NT2/D1 (cell line): ENCODE measurements around the gene RGS12.

Source experiments
- DNase-seq: peaks from one replicate; pipeline ENCODE4 v3.0.0-alpha.2; 2011; ENCODE audit warnings: low read depth, low spot score
- H3K27me3 ChIP-seq: 2 replicates; pipeline ENCODE4 v1.6.0; 2011; ENCODE audit warnings: mild to moderate bottlenecking; ENCODE audit not compliant: insufficient read length, insufficient read depth
- H3K36me3 ChIP-seq: 2 replicates; pipeline ENCODE4 v1.6.1; 2011; ENCODE audit warnings: mild to moderate bottlenecking, low read length, mixed read lengths; ENCODE audit not compliant: insufficient read depth, insufficient read length
- H3K4me1 ChIP-seq: 2 replicates; pipeline ENCODE4 v1.5.1; 2011; ENCODE audit not compliant: insufficient read depth, insufficient read length
- H3K4me3 ChIP-seq: 2 replicates; pipeline ENCODE4 v1.5.1; 2011; ENCODE audit warnings: low read depth; ENCODE audit not compliant: insufficient read length
- H3K9ac ChIP-seq: 2 replicates; pipeline ENCODE4 v1.6.0; 2011; ENCODE audit warnings: low read depth; ENCODE audit not compliant: insufficient read length
- H3K9me3 ChIP-seq: 2 replicates; pipeline ENCODE4 v1.5.1; 2011; ENCODE audit warnings: mild to moderate bottlenecking, low read length; ENCODE audit not compliant: insufficient read depth
- SUZ12 ChIP-seq: IDR thresholded peaks from 2 replicates; pipeline ENCODE4 v1.6.1; 2011; ENCODE audit not compliant: insufficient read length, insufficient read depth; ENCODE audit errors: extremely low read depth
- YY1 ChIP-seq: IDR thresholded peaks from 2 replicates; pipeline ENCODE4 v1.6.1; 2011; ENCODE audit not compliant: insufficient read length, insufficient read depth
- ZNF274 ChIP-seq: IDR thresholded peaks from 2 replicates; pipeline ENCODE4 v1.6.1; 2011; ENCODE audit warnings: mild to moderate bottlenecking, low read depth, low read length

RGS12 gene

DNA sequence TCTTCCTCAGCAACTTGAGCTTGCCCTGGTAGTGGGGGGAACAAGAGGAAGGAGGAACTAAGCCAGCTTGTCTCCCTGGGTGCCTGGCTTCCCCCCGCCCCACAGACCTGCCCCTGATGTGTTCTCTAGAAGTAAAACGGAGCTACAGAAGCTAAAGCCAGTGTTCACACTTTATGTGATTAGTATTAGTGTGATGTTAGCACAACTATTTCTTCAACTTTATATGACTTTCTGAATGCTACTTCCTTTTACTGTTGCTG lies 10.7 kb downstream of the RGS12 start:
- no peaks in the 10 kb centered on the region for H3K36me3 ChIP-seq
- no peak overlapping the region for H3K4me3 ChIP-seq
- no peaks in the 10 kb centered on the region for H3K27me3 ChIP-seq
- H3K9me3 ChIP-seq, result no peaks in the 10 kb centered on the region
- TF ChIP-seq ZNF274 (no peak), YY1 (no peak), SUZ12 (no peak)
- no peak overlapping the region for H3K9ac ChIP-seq
- H3K4me1 ChIP-seq, result peaks cover 20% of the 10 kb centered on the region
- DNase-seq, result no peak

DNA sequence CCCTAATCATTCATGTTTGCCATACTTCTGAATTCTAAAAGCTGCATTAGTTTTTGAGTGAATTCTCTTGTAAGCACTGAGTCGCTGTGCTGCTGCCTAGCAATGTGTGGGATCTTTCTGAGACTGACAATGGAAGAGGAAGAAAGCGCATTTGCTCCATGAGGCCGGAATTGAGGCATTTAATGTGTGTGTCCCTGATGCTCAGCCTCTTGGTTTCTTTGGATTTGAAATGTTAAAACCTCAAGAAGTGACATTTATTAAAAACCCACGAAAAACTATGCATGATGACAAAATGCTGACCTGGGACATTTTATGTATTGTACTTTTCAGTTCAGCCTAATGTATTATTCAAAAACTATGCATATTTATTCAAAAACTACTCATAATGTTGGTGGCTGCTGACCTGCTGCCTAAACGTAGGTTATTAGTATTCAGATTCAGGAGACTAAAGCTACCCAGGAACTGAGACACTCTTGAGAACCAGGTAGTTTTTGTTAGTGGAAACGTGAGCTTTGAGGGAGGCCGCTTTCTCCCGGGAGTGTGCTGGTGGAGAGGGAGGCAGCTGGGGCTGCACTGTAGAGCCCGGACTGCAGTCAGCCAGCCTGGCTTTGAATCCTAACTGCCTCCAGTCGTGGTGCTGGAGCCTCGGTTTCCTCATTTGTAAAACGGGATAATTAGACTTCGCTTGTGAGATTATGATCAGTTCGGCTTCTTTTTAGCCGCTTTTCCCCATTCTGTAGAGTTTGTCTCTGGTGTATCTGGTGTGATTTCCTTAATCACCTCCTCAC lies 11.3 kb downstream of the RGS12 start:
- H3K27me3 ChIP-seq, result no peaks in the 10 kb centered on the region
- no peak overlapping the region for H3K9ac ChIP-seq
- TF ChIP-seq ZNF274 (no peak), YY1 (no peak), SUZ12 (no peak)
- no peaks in the 10 kb centered on the region for H3K36me3 ChIP-seq
- H3K4me1 ChIP-seq, result peaks cover 20% of the 10 kb centered on the region
- DNase-seq, result no peak
- no peaks in the 10 kb centered on the region for H3K9me3 ChIP-seq
- no peak overlapping the region for H3K4me3 ChIP-seq

DNA sequence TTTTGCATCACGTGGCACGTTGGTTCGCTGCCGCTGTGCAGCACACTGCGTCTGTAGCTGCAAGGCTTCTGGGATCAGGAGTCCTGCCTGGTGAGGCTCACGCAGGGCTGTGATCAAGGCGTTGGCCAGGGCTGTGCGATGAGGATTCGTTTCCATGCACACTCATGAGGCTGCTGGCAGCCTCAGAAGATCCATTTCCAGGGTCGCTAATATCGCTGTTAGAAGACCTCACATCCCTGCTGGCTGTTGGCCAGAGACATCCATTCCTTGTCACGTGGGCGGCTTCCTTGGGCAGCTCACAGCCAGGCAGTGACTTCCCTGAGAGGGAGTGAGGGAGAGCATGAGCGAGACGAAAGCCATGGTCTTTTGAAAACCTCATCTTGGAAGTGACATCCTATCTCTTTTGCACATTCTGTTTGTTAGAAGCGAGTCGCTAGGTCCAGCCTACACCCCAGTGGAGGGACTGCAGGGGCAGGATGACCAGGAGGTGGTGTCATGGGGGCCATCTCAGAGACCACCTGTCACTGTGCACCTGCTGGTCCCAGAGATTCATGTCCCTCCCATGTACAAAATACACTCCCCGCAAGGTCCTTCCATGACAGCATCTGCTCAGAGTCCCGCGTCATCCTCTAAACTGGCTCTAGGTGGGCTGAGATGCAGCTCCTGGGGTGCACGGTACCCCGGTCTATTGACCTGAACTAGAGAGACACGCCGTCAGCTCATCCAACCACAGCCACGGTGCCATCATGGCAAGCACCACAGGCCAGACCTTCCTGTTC lies 12.2 kb downstream of the RGS12 start:
- Histone ChIP-seq H3K27me3 (no peaks in the 10 kb centered on the region), H3K9me3 (no peaks in the 10 kb centered on the region), H3K9ac (no peak overlapping the region), H3K4me3 (no peak overlapping the region), H3K4me1 (peaks cover 19% of the 10 kb centered on the region), H3K36me3 (no peaks in the 10 kb centered on the region)
- TF ChIP-seq SUZ12, result no peak
- TF ChIP-seq ZNF274, result no peak
- TF ChIP-seq YY1, result no peak
- DNase-seq, result no peak

DNA sequence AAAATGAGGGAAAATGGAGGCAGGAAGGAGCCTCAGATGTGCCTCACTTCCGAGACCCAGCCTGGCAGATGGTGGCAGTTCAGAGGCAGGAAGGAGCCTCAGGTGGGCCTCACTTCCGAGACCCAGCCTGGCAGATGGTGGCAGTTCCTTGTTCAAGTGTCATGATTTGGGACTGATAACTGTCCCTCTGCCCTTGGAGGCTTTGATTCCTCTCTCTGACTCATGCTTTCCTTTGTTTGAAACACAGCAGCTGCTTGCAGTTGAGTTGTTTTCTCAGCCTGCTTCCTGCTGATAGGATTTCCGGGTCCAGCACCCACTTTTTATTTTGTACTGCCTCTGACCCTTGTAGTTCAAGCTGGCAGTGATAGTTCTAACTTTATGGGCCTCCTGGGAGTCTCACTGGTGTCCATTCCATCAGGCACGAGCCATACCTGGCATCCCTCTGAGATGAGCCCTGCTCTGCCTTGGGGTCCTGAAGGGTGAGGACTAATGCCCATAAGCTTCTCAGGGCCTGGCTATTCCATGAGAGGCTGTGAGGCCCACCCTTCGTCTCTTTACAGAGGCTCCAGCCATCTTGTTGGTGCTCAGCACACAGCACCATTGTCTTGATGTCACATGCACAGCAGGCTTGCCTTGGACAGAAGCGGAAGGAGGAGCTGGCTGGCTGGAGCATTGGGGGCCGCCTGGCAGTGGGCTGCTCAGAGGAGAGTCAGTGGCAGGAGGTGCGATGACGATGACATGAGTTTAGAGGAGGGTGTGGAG lies 13.0 kb downstream of the RGS12 start:
- Histone ChIP-seq H3K27me3 (no peaks in the 10 kb centered on the region), H3K36me3 (no peaks in the 10 kb centered on the region), H3K9me3 (no peaks in the 10 kb centered on the region), H3K4me3 (no peak overlapping the region), H3K4me1 (peaks cover 17% of the 10 kb centered on the region), H3K9ac (no peak overlapping the region)
- DNase-seq, result no peak
- no peak for TF ChIP-seq ZNF274
- TF ChIP-seq SUZ12, result no peak
- TF ChIP-seq YY1, result no peak

DNA sequence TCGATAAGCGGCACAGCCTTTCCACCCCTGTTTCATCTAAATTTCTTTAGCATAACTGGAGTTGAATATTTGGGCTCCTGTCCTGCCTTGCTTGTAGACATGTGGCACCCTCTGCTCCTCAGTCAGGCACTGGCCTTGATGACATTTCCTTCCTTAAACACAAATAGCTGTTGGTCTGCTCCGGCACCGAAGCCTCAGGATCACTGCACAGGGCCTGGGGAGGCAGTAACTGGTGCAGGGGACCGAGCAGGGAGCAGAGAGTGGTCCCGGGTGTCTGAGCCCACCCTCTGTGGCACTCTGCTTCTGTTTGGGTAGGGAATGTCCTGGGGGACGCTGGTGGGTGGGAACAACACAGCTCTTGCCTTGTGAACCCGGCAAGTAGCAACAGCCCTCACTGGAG lies 13.6 kb downstream of the RGS12 start:
- no peak overlapping the region for H3K9ac ChIP-seq
- no peaks in the 10 kb centered on the region for H3K27me3 ChIP-seq
- peaks cover 17% of the 10 kb centered on the region for H3K4me1 ChIP-seq
- no peaks in the 10 kb centered on the region for H3K9me3 ChIP-seq
- TF ChIP-seq SUZ12 (no peak), YY1 (no peak), ZNF274 (no peak)
- H3K4me3 ChIP-seq, result no peak overlapping the region
- H3K36me3 ChIP-seq, result no peaks in the 10 kb centered on the region
- DNase-seq, result no peak

DNA sequence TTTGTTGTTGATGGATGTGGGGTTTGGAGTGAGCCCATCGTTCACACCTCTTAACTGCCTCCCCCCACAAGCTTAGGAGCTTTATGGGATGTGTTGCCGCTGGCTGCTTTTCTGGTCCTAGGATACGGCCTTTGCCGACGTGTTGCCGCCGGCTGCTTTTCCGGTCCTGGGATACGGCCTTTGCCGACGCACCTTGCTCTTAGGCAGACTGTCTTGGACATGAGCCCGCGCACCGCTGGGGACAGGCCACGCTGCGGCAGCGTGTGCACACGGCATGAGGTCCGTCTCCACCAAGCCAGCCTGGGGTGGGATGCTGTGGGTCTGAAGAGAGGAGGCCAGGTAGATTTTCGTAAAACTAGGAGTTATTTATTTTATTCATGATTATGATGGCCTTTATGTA lies 14.2 kb downstream of the RGS12 start:
- H3K4me3 ChIP-seq, result no peak overlapping the region
- no peaks in the 10 kb centered on the region for H3K27me3 ChIP-seq
- H3K9me3 ChIP-seq, result no peaks in the 10 kb centered on the region
- no peak for DNase-seq
- no peaks in the 10 kb centered on the region for H3K36me3 ChIP-seq
- H3K4me1 ChIP-seq, result peaks cover 17% of the 10 kb centered on the region
- no peak overlapping the region for H3K9ac ChIP-seq
- TF ChIP-seq YY1, result no peak
- no peak for TF ChIP-seq SUZ12
- no peak for TF ChIP-seq ZNF274

DNA sequence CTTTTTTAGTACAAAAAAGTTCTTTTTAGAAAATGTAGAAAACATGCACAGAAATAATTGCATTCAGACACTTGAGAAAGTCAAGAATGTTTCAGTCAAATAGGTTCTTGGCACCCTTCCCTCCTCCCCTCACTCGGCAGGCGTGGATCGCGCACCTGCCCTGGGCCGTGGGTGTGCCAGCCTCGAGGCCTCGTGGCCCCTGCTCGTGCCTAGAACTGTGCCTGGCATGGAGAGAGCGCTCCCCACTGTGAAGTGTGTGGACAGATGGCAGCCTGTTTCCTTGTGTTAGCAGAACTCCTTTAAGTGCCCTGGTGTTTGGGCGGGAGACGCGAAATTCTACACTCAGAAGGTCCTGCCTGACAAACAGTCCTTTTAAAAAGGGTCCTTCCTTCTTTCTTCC lies 14.7 kb downstream of the RGS12 start:
- no peak overlapping the region for H3K4me3 ChIP-seq
- H3K9me3 ChIP-seq, result no peaks in the 10 kb centered on the region
- DNase-seq, result no peak
- H3K4me1 ChIP-seq, result peaks cover 17% of the 10 kb centered on the region
- peaks cover 4% of the 10 kb centered on the region for H3K36me3 ChIP-seq
- no peaks in the 10 kb centered on the region for H3K27me3 ChIP-seq
- TF ChIP-seq YY1, result no peak
- H3K9ac ChIP-seq, result no peak overlapping the region
